Stimulated activated naive CD8-positive, alpha-beta T cell treated with anti-CD3 and anti-CD28 coated beads, Interleukin-15, amount 100 ng/mL, for 72 hours (primary cell): ENCODE results near the gene ITIH4.

ENCODE experiments used
- ATAC-seq: fragments of 150-1000 bp; cut with Tn5 transposase; 2 replicates; pipeline ENCODE4 v1.10.0; 2021; ENCODE audit warnings: mild to moderate bottlenecking, moderate library complexity
- DNase-seq, 2 donors: peaks; one replicate each; pipeline ENCODE4 v3.0.0; 2021 to 2022
- H3K27ac Mint-ChIP-seq, 2 donors: one replicate each; pipeline ENCODE4 v1.8.0; 2022; ENCODE audit warnings: mild to moderate bottlenecking in 2 of 2, mixed read lengths in 2 of 2, moderate library complexity in 2 of 2
- H3K27me3 Mint-ChIP-seq: one replicate; pipeline ENCODE4 v1.8.0; 2022; ENCODE audit warnings: mixed read lengths
- H3K4me1 Mint-ChIP-seq: one replicate; pipeline ENCODE4 v1.8.0; 2022; ENCODE audit warnings: mild to moderate bottlenecking, mixed read lengths
- H3K4me3 Mint-ChIP-seq, 2 donors: one replicate each; pipeline ENCODE4 v1.8.0; 2022; ENCODE audit warnings: mild to moderate bottlenecking in 2 of 2, mixed read lengths in 2 of 2, moderate library complexity in 1 of 2
- H3K9me3 Mint-ChIP-seq, 2 donors: one replicate each; pipeline ENCODE4 v1.8.0; 2022; ENCODE audit warnings: mixed read lengths in 2 of 2

Gene ITIH4

GRCh38 chr3:52827866-52828376 is 2.6 kb downstream of the ITIH4 start:
- ATAC-seq, result no peak
- Mint-ChIP-seq H3K4me3 (no peak overlapping the region), H3K27ac (peak overlapping the region in 1 of 2 donors; percentile 69), H3K9me3 (no peaks in the 10 kb centered on the region), H3K27me3 (no peaks in the 10 kb centered on the region), H3K4me1 (peaks cover 9% of the 10 kb centered on the region)
- DNase-seq, result no peak

DNA sequence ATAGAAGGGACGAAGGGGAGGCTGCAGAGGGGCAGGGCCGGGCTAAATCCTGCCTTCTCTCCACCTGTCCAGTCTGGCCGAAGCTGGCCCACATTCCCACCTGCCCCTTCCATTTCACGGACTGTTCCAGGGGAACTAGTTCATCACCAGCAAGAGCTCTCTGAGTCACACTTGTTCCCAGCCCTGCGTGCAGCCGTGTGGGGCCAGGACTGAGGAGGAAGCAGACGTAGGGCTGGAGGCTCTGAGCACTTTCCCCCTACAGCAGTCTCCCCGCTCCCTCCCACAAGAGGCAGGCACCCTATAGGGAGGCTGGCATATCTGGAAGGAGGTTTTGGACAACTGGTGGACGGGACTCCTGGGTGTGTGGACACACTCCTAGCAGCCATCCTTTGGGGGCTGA is 3.0 kb downstream of the ITIH4 start:
- no peak overlapping the region for H3K27ac Mint-ChIP-seq
- H3K4me1 Mint-ChIP-seq, result peaks cover 9% of the 10 kb centered on the region
- no peaks in the 10 kb centered on the region for H3K27me3 Mint-ChIP-seq
- DNase-seq (no peak), ATAC-seq (no peak)
- no peaks in the 10 kb centered on the region for H3K9me3 Mint-ChIP-seq
- no peak overlapping the region for H3K4me3 Mint-ChIP-seq

DNA sequence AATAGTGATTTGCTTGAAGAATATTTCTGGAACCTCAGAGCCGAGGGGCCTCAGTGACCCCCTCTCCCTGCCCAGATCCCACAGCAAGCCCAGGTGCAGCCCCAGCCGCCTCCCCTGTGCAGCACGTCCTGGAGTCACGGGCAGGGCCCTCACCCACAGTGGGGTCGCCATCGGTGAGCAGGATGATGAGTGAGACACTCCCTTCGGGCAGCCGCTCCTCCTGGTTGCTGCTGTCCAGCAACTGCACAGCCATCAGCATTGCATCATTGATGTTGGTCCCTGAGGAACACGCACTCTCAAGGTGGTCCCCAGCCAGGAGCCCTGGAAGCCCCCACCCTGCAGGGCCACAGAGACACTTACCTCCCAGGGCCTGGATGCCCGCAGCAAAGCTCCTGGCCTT is 6.4 kb downstream of the ITIH4 start:
- H3K27me3 Mint-ChIP-seq, result no peaks in the 10 kb centered on the region
- ATAC-seq (no peak), DNase-seq (no peak)
- H3K9me3 Mint-ChIP-seq, result no peaks in the 10 kb centered on the region
- peak overlapping the region in 1 of 2 donors; percentile 34 for H3K27ac Mint-ChIP-seq
- no peaks in the 10 kb centered on the region for H3K4me1 Mint-ChIP-seq
- no peak overlapping the region for H3K4me3 Mint-ChIP-seq

DNA sequence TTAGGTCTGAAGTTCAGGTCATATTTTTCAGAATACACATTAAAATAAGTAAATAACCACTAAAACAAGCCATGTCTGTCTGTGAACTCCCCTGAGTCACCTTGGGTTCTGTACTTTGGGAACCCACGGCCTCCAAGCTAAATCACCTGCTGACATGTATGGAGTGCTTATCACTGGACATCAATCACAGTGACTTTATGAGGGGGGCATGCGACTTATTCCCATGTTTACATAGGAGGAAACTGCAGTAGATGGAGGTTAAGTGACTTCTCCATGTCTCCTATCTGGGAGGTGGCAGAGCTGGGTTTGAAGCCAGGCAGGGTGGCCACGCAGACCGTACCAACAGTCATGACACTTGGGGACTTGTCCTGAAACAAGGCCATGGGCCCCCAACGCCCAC is 8.1 kb downstream of the ITIH4 start:
- DNase-seq, result no peak
- no peaks in the 10 kb centered on the region for H3K27me3 Mint-ChIP-seq
- no peak overlapping the region for H3K4me3 Mint-ChIP-seq
- ATAC-seq, result no peak
- H3K4me1 Mint-ChIP-seq, result no peaks in the 10 kb centered on the region
- no peaks in the 10 kb centered on the region for H3K9me3 Mint-ChIP-seq
- H3K27ac Mint-ChIP-seq, result no peak overlapping the region

DNA sequence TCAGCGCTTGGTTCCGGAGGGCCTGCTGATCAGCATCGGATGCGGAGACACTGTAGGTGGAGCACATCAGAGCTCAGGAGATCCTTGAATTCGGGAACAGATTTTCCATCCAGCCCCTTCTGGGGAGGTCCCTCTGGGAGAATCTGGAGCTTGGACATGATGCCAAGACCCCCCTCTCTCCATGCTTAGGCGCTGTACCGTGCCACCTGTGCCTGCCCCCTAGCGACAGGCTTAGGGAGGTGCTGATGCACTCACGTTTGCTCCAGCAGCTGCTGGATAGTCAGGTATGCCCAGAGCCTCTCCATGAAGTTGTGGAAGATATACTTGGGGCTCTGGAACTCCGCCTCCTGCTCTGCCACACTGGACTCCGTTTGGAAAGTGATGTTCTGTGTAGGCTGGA is 9.7 kb downstream of the ITIH4 start:
- Mint-ChIP-seq H3K4me3 (no peak overlapping the region), H3K27me3 (no peaks in the 10 kb centered on the region), H3K27ac (no peak overlapping the region), H3K9me3 (no peaks in the 10 kb centered on the region), H3K4me1 (no peaks in the 10 kb centered on the region)
- ATAC-seq, result peak; percentile 64
- DNase-seq, result peak; percentile 23 to 30

GRCh38 chr3:52819936-52820335 is 10.5 kb downstream of the ITIH4 start:
- ATAC-seq (no peak), DNase-seq (no peak)
- no peaks in the 10 kb centered on the region for H3K27me3 Mint-ChIP-seq
- H3K9me3 Mint-ChIP-seq, result no peaks in the 10 kb centered on the region
- no peaks in the 10 kb centered on the region for H3K4me1 Mint-ChIP-seq
- H3K27ac Mint-ChIP-seq, result no peak overlapping the region
- no peak overlapping the region for H3K4me3 Mint-ChIP-seq

GRCh38 chr3:52817860-52818259 is 12.6 kb downstream of the ITIH4 start:
- Mint-ChIP-seq H3K9me3 (no peaks in the 10 kb centered on the region), H3K27me3 (no peaks in the 10 kb centered on the region), H3K27ac (peak overlapping the region in 1 of 2 donors; percentile 44), H3K4me3 (no peak overlapping the region), H3K4me1 (no peaks in the 10 kb centered on the region)
- DNase-seq (no peak), ATAC-seq (no peak)

GRCh38 chr3:52817221-52817620 is 13.3 kb downstream of the ITIH4 start:
- no peaks in the 10 kb centered on the region for H3K9me3 Mint-ChIP-seq
- peak; percentile 16 for ATAC-seq
- peak overlapping the region in 1 of 2 donors; percentile 55 for H3K27ac Mint-ChIP-seq

DNA sequence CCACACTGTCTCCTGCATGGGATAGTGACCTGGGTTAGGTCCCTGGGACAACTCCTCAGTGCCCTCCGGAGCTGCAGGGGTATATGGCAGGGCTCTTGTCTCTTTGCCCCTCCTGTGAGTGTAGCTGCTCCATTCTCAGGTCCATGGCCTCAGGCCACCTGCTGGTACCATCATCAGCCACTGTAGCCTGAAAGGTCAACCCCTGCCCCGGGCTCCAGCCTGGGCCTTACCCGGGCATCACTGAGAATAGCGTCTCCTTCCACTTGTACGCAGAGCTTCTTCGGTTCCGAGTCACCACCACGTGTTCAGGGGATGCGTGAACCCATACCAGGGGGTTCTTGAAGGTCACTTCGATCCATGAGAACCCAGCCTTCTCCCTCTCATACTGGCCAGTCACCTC is 13.8 kb downstream of the ITIH4 start:
- no peak for ATAC-seq
- Mint-ChIP-seq H3K27me3 (no peaks in the 10 kb centered on the region), H3K4me1 (no peaks in the 10 kb centered on the region), H3K27ac (peak overlapping the region in 1 of 2 donors; percentile 55), H3K9me3 (no peaks in the 10 kb centered on the region), H3K4me3 (no peak overlapping the region)
- no peak for DNase-seq

More at GRCh38 chr3:52817221-52817620, 13.3 kb downstream of the ITIH4 start:
- Mint-ChIP-seq H3K27me3 (no peaks in the 10 kb centered on the region), H3K4me1 (no peaks in the 10 kb centered on the region), H3K4me3 (no peak overlapping the region)
- DNase-seq, result no peak

DNA sequence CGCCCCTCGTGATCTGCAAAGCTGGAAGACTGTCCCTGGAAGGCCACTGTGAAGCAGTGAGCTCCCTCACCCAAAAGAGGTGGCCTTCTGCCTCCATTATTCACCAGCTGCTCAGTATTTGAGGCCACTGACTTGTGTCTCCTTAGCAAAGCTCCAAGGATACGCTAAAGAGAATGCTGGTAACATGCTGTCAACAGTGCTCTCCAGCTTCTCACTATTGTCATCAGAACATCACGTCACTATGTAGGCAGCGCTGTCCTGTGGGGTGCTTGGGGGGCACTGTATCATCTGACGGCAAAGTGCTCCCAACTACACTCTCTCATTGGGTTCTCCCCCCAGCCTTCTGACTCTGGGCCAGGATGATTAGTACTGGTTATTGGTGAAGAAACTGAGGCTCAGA is 14.3 kb downstream of the ITIH4 start:
- DNase-seq (no peak), ATAC-seq (no peak)
- Mint-ChIP-seq H3K27me3 (no peaks in the 10 kb centered on the region), H3K4me3 (no peak overlapping the region), H3K27ac (no peak overlapping the region), H3K4me1 (no peaks in the 10 kb centered on the region), H3K9me3 (no peaks in the 10 kb centered on the region)

GRCh38 chr3:52813810-52814209 is 16.7 kb downstream of the ITIH4 start:
- H3K4me3 Mint-ChIP-seq, result no peak overlapping the region

DNA sequence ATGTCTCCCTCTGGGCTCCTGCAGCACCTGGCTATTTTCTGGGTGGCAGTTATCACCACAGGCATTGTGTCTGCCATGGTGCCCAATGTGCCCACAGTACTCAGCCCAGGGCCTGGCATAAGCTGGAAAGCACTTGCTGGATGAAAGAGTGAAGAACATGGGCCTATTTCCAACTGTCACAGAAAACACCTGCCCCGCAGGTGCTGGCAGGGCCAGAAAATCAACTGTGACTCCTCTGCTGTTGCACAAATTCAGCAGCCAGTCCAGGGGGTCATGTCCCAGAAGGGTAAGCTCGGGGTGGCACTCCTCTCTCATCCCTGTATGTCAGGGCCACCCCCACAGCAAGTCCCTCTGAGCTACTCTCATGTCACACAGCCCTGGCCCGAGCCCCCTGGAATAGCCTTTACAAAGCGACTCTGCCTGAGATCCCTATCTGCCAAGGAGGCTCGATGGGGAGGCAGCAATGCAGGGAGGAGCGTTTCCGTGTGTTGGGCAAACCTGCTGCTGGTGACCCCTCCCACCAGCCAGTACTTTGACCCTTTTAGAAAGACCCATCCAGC is 18.9 kb downstream of the ITIH4 start:
- no peaks in the 10 kb centered on the region for H3K27me3 Mint-ChIP-seq
- DNase-seq (no peak), ATAC-seq (no peak)
- no peaks in the 10 kb centered on the region for H3K4me1 Mint-ChIP-seq
- H3K27ac Mint-ChIP-seq, result peak overlapping the region in 1 of 2 donors; percentile 85
- no peak overlapping the region for H3K4me3 Mint-ChIP-seq
- no peaks in the 10 kb centered on the region for H3K9me3 Mint-ChIP-seq

More at GRCh38 chr3:52813810-52814209, 16.7 kb downstream of the ITIH4 start:
- no peak for ATAC-seq
- no peak for DNase-seq
- Mint-ChIP-seq H3K27ac (peak overlapping the region in 1 of 2 donors; percentile 49), H3K27me3 (no peaks in the 10 kb centered on the region), H3K9me3 (no peaks in the 10 kb centered on the region), H3K4me1 (no peaks in the 10 kb centered on the region)

GRCh38 chr3:52810923-52811322 is 19.5 kb downstream of the ITIH4 start:
- Mint-ChIP-seq H3K27me3 (no peaks in the 10 kb centered on the region), H3K9me3 (no peaks in the 10 kb centered on the region), H3K4me3 (no peak overlapping the region), H3K4me1 (no peaks in the 10 kb centered on the region), H3K27ac (no peak overlapping the region)
- ATAC-seq (no peak), DNase-seq (no peak)

DNA sequence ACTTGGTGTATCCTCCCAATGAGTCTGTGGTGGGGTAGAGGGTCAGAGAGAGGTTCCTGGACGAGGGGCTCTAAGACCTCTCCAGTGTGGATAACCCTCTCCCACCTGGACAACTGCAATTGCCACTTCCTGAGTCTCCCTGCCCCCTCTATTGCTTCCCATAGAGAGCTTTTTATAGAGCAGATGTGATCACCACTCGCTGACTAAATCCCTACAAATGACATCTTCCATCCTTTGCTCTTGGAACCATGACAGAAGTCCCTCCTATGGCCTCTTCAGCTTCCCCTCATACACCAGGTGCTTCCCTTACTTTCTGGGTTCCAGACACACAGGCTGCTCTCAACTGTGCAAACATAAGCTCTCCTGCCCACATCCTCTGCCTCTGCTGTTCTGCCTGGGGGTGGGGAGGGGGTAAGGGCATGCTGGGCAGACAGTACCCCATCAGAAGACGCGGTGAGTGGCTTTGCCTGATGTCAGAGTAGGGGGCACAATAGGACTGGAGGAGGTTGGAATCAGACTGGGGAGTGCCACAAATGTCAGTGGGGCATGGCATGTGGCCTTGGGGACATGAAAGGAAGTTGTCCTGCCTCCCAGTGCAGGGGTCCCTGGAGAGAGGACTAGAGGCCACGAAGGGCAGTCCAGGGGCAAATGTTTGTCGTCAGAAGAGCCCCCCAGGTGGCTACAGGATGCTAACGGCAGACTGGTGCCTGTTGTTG is 20.7 kb downstream of the ITIH4 start:
- DNase-seq (no peak), ATAC-seq (no peak)
- Mint-ChIP-seq H3K27me3 (no peaks in the 10 kb centered on the region), H3K27ac (no peak overlapping the region), H3K9me3 (no peaks in the 10 kb centered on the region), H3K4me1 (no peaks in the 10 kb centered on the region), H3K4me3 (no peak overlapping the region)

GRCh38 chr3:52809149-52809548 is 21.3 kb downstream of the ITIH4 start:
- Mint-ChIP-seq H3K27ac (no peak overlapping the region), H3K27me3 (no peaks in the 10 kb centered on the region), H3K4me1 (no peaks in the 10 kb centered on the region), H3K4me3 (no peak overlapping the region), H3K9me3 (no peaks in the 10 kb centered on the region)
- no peak for ATAC-seq
- no peak for DNase-seq

DNA sequence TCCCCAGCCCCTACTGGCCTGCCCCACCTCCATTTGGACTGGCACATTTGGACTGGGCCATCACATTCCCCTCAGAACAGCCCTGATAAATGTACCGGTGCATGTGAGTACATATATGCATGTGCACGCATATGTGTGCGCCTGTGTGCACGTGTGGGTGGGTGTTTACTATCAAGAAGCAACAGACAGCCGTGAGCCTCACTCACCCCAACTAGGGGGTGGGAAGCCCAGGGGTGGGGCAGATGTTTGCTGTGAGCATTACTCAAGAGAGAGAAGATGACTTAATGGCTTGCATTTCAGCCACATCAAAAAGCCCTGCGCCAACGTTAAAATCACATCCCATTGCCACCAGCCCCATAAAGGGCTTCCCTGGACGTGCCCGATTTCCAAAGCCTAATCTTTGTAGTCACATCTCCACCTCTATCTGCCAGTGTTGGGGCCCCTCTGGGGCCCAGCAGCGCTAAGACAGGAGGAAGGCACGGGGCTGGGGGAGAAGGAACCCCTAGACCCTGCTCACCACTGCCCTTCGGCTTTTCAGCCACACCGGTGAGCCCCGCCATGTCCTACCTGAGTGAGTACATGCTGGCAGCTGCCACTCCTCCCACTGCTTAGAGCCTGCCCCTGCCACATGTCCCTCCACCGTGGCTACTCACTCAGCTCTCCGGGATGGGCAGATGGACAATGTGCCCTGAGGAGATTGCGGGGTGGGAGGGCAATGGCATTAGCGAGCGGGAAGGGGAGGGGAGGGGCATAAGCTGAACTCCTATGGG is 25.0 kb downstream of the ITIH4 start:
- Mint-ChIP-seq H3K9me3 (no peaks in the 10 kb centered on the region), H3K27me3 (no peaks in the 10 kb centered on the region), H3K4me3 (no peak overlapping the region), H3K27ac (no peak overlapping the region), H3K4me1 (no peaks in the 10 kb centered on the region)
- DNase-seq, result no peak
- ATAC-seq, result no peak
